HTERT RPE-1 (cell line): ENCODE results near the gene TPM2.

ENCODE experiments used
- in situ Hi-C: fragments of 300-500 bp; cut with MboI; formaldehyde crosslinking; loops from 4 replicates; pipeline ENCODE4 v1.14.3; 2020; ENCODE audit warnings: low sequenced_read_pairs

The TPM2 gene

DNA sequence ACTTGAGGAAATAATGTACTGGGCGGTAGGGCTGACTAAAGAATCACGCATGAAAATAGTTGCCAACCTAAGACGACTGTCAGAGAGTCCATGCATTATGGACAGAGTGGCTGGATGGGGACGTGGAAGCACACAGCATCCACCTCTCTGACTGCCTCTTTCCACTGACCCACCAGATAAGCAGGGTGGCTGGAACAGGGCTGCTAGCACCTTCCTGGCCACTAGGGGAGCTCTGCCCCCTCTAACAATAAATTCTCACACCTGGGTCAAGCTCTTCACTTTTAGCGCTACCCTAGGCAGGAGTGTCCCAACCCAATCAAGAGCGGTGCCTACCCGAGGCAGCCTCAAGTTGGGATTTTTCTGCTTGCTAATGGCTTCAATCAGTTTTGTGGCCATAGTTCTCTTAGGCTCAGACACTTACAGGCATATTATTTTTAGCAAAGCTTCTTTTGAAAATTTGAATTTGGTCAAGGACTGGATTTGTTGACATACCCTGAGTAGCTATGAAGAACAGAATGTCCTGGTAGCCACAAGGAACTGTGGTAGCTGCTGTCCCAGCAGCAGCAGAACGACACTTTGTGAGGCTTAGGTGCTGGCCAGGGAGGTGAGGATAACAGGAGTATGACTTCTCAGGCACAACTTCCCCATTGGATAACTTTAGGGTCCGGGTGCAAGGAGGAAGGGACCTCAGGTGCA, 6.9 kb upstream of the TPM2 start:
- in situ Hi-C loops, result no loop called here

DNA sequence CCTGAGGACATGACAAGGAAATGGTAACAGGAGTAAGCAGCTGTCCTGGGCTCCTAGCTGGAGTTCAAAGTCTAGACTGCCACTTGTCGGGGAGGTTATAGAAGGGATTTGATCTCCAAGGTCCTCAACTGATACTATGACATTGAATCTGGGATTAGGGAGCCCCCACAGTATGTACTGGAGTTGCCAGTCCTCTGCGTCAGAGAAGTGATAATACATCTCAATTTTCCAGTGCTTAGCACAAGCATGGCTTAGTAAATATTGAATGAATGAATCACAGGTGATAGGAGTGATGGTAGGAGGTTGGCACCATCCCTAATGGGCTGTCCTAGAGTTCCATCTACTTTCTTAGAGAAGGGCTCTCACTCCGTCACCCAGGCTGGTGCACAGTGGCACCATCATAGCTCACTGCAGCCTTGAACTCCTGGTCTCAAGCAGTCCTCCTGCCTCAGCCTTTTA, 6.2 kb upstream of the TPM2 start:
- in situ Hi-C loops, result no loop called here

DNA sequence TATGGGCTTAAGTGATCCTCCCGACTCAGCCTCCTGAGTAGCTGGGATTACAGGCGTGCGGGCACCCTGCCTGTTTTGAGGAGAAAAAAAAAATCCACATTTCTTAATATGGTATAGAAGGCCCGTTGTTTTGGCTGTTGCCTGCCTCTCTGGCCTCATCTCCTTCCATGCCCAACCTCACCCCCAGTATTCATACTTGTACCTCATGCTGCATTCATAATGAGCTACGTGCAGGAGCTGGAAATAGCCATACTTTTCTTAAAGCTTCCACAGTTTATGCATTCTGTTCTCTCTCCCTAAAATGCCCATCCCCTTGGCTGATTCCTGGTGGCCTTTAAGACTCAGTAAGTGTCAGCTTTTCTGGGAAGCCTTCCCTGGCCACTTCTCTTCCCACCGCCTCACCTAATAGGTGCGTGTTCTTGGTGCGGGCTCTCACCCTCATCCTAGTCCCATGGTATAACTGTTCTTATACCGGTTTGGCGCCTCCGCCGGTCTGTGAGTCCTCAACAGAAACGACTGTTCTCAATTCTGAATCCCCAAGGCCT, 2.1 kb upstream of the TPM2 start:
- in situ Hi-C loops, result no loop called here

DNA sequence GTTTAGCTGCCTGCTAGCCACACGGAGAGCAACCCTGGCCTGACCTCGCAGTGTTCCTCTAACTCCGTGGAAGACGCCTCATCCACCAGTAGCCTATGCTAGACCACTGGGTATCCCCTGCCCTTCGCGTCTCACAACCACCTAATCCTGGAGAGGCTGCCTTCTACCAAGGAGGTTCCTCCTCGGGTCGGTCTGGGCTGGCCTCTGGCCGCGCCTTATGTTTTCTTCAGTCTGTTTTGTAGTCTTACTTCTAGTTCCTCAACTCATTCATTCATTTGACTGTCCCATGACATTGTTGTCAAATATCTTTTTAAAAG, 1.6 kb upstream of the TPM2 start:
- in situ Hi-C loops, result no loop called here

DNA sequence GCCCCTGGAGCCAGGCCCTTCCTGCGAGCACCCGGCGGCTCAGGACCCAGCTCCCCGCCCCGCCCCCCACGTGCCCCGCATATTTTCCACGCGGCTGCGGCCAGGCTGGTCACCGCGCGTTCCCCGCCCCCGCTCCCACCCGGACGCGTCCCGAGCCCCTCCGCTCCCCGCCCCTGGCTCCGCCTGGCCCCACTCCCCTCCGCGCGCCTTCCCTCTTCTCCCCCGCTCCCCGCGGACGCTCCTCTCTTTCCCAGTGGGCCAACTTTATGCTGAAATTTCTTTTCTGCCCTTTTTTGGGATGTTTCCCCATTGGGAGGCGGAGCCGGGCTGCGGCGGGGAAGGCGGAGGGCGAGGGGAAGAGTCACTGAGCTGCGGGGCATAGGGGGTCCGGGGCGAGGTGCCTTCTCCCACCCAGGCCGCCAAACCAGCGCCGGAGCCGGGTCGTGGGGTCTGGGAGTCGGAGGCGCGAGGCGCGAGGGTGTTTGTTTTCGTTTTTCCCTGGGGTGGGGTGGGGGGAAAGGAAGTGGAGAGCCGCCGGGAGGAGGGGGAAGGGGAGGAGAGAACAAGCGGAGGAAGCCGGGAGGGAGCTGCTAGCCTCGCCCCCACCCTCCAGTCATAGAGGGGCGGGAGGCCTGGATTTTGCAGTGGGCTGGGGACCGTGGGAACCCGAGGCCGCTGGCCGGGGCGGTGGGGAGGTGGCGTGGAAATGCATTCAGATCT, 1.0 kb upstream of the TPM2 start:
- in situ Hi-C loops, result no loop called here

DNA sequence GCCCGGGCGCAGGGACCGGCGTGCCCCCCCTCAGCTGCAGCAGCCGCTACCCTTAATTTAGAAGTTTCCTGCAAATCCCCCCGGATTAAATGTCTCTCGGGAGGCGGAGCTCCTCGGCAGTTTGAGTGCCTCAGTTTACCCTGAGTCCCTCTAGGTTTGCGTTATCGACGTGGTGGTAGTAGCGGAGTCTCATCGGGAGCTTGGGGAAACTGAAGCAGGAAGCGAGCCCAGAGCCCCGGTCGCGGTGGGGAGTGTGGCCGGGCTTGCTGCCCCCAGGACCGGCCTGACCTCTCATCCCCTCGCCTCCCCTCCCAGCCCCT, 529 bp upstream of the TPM2 start:
- in situ Hi-C loops, result no loop called here

DNA sequence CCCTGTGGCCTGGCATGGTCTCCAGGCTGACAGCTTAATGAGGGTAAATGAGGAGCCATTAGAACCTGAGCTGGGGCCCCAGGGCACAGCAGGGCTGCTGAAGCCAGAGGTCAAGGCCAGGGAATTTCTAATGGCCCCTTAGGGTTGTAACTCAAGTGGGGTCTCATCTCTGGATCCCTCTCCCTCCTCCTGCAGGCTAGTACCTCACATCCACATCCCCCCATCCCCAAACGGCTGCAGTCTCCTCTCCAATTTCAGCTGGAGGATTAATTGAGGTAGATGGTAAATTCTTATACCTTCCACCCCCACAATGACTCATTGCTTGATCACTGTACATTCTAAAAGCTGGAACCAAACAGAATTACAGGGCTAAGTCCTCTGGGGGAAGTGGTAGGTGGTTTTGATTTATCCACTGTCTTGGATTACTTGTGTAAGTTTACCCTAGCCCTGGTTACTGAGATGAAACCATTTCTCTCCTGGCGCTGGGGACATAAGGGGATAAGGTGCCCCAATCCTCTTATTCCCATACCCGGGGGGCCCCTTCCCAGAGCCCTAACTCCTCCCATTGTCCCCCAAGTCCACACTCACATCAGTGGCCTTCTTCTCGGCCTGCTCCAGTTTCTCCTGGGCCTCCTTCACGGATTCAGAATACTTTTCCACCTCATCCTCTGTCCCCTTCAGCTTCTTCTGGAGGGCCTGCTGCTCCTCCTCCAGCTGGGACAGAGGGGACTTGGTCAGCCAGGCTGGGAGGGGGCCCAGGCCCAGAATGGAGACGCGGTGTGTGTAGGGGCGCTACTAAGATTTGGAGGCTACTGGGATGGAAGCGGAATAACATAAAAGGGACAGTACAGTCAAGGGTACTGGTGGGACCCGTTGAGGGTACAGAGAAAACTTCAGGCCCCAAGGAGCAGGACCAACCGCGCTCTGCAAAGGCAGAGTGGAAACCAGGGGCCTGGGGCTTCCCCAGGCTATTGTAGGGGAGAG, 875 bp downstream of the TPM2 start:
- in situ Hi-C loops, result no loop called here

DNA sequence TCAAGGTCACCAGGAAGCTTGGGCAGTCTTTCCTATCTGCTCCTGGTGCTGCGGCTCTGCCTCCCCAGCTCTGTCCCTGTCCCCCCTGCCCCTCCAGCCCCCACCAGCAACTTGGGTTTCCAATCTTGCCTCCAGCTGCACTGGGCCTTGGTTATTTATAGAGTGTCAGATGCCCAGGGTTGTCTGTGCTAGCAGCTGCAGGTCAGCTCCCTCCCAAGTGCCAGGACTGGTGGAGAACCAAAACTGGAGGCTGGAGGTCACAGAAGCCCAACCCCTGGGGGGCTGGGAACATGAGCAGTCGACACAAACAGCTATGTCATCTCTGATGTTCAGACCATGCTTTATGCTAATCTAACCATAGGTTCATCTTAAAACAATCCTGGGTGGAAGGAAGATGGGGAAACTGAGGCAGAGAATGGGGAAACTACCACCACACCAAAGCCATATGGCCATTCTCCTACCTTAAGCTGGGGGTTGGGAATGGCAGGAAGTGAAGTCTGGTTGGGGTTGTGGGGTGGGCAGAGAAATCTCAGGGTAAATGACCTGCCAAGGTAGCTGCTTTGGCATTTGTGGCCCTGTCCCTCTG, 1.7 kb downstream of the TPM2 start:
- in situ Hi-C loops, result no loop called here

DNA sequence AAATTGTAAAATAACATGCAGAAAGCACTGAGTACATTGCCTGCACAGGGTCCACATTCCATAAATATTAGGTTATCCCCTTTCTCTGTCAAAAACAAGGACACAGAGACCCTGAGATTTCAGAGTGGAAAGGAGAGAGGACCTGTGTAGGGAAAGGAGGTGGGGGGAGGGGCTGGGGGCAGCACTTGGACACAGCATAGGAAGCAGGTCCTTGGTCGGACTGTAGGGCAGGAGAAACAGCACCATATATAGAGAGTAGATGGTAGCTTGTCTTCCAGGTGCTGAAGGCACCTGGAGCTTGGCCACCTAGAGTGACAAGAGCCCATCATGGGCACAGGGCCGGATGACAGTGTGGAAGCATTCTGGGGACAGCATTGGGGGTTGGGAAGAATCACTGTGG, 2.4 kb downstream of the TPM2 start:
- in situ Hi-C loops, result no loop called here

DNA sequence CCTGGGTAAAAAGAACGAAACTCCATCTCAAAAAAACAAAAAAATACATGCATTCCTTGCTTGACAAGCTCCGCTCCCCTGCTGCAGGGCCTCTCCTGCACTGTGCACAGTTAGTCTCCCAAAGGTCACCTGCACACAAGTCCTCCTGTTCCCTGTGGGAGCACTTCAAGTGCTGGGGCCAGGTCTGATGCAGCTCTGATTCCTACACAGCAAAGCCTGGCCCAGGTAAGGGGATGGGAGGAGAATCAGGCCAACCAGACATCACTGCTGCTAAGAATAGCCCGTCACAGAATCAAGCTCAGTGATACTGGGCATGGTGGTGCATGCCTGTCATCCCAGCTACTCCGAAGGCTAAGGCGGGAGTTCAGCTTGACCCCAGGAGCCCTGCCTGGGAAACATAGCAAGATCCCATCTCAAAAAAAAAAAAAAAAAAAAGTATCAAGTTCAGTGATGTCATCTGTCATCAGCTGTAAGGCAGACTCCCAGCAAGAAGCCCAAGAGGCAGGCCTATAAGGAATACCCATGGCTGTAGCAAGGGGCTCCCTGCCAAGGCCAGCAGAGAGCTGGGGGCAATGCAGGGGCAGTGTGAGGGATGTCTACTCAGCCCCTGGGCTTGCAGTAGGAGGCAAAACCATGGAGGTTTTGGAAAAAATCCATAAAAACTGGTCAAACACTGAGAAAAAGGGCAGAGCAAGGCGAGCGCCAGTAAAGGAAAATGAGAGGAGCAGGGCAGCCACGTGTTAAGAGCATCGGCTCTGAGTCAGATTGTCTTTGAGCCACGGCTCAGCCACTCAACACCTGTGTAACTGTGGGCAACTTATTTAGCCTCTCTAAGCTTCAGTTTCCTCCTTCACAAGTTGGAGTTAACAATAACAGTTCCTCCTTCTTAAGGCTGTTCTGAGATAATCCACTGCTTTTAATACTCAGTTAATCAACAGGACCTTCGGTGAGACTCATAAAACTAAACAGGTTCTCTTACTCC, 3.2 kb downstream of the TPM2 start:
- in situ Hi-C loops, result no loop called here

DNA sequence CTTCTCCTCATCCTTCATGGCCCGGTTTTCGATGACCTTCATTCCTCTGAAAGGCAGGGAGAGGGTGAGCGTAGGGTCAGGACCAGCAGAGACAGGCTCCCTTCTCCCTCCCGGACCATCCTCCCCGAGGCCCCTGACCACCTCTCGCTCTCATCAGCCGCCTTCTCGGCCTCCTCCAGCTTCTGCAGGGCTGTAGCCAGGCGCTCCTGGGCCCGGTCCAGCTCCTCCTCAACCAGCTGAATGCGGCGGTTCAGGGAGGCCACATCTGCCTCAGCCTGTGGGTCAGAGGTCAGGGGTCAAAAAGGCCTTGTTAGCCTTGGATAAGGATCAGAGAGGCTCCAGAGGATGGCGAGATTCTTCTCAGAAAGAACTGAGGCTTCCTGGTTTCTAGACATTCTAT, 4.2 kb downstream of the TPM2 start:
- in situ Hi-C loops, result no loop called here

DNA sequence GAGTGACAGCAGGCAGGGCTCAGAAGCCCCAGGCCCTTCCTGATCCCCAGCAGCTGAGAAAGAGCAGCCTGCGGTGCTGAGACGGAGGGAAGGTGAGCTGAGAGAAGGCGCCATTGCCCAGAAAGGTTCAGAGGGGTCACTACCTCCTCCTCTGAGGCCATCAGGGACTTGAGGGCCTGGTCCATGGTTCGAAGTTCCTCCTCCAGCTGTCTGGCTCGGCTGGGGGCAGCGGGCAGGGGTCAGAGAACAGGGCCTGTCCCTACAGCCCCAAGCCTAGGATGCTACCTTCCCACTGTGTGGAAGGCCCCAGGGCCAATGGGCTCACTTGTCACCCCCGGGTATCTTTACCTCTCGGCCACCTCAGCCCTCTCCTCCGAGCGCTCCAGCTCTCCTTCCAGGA, 4.8 kb downstream of the TPM2 start:
- in situ Hi-C loops, result no loop called here

DNA sequence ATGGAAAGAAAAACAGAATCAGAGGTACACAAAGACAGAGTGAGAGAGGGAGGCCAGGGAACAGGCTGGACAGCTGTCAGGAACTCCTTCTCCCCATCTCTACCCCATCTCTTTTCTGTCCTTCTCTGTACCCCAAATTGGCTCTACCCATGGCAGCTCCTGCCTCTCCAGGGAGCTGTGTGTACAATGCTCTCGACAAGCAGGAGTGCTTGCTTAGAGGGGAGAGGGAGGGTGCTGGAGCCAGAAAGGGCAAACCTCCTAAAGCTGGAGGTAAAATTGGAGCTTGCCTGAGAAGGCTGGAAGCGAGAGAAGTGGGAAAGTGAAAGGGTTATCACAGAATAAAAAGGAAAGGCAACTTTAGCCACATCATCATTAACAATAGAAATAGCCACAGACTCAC, 6.4 kb downstream of the TPM2 start:
- in situ Hi-C loops, result no loop called here

DNA sequence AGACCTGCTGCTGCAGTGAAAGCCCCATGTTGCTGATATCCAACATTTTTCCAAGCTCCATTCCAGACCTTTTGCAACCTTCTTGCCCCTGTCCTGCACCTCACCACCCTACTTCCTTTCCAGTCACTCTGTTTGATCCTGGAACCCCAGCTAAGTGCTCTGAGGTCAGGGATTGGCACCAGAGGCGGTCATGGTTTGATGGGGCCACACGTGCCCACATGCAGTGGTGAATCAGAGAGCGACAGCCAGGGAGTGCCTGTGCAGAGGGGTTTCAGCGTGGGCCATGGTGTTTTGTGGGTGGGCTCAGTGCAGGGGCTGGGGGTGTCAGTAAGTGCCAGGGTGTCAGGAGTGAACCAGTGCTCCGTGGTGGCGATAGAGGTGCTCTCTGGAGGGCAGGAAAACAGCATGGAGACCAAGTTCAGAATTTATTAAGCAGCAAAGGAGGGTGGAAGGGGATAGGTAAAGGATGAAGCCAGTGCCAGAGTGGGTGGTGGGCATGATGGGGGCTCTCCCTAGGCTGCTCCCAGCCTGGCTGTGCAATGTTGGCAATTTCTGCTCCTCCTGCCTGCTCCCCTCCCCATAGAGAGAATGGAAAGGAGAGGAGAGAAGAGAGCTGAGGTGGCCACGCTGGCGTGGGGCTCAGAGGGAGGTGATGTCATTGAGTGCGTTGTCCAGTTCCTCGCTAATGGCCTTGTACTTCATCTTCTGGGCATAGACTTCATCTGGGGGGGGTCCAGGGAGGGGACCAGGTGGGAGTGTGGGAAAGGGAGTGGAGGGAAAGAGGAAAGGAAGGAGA, 7.0 kb downstream of the TPM2 start:
- in situ Hi-C loops, result no loop called here

DNA sequence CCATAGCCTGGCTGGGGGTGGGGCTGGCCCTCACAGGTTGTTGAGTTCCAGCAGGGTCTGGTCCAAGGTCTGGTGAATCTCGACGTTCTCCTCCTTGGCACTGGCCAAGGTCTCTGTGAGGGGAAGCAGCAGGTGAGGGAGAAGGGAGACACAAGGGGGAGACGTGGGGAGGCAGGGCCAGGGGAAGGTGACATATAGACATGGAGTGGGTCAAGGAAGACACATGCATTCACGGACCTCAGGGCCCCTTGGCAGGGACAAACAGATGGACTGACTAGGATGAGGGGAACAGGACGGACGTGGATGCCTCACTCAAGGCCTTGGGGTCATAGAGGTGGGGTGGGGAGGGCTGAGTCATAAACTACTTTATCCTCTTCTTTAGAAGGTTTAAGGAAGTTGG, 7.7 kb downstream of the TPM2 start:
- in situ Hi-C loops, result no loop called here

DNA sequence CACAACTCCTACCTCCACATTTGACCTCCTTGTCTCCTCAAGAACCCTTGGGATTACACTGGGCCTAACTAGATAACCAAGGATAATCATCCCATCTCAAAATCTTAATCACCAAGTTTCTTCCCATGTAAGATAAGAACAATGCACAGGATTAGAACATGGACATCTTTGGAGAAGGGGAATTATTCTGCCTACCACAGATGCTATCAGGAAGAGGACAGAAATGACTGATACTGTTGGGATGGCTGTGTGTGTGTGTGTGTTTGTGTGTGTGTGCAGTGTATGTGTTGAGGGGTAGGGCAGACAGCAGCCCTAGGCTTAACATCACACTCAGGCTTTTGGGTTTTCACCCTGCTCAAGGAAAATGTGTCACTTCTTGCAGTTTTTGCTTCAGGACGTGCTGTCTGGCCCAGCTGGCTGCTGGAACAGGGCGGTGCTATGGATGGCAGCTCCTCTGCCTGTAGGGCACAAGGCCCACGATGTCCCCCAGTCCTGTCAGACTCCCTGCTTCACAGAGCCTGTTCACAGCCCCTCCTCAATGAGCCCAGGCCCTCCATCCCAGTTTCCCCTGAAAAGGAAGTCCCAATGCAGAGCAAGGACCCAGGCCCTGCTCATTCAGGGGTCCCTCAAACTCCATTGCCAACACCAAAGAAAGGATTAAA, 8.3 kb downstream of the TPM2 start:
- in situ Hi-C loops, result no loop called here

DNA sequence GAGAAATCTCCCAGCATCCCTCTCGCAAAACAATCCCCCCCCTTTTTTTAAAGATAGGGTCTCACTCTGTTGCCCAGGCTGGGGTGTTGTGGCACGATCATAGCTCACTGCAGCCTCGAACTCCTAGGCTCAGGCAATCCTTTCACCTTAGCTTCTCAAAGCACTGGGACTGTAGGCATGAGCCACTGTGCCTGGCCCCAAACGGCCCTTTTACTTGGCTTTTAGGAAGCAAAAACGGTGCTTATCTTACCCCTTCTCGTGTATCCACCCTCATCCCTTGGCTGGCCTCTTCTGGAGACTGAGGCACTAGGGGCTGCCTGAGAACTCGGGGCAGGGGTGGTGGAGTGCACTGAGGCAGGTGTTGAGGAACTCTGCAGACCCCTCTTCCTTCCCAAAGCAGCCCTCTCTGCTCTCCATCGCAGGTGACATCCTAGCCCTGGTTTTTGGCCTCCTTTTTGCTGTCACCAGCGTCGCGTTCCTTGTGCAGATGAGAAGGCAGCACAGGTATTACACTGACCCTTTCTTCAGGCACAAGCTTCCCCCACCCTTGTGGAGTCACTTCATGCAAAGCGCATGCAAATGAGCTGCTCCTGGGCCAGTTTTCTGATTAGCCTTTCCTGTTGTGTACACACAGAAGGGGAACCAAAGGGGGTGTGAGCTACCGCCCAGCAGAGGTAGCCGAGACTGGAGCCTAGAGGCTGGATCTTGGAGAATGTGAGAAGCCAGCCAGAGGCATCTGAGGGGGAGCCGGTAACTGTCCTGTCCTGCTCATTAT, 9.2 kb downstream of the TPM2 start:
- in situ Hi-C loops, result no loop called here

DNA sequence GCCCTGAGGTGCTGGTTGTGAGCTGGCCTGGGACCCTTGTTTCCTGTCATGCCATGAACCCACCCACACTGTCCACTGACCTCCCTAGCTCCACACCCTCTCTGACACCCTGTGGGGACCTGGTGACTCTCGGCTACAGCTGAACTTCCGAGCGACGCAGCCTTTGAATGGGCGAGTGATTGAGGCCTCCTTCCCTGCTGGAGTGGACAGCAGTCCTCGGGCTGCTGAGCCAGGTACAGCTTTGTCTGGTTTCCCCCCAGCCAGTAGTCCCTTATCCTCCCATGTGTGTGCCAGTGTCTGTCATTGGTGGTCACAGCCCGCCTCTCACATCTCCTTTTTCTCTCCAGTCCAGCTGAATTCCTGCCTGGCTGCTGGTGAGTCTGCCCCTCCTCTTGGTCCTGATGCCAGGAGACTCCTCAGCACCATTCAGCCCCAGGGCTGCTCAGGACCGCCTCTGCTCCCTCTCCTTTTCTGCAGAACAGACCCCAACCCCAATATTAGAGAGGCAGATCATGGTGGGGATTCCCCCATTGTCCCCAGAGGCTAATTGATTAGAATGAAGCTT, 9.9 kb downstream of the TPM2 start:
- in situ Hi-C loops, result no loop called here
